K562 (cell line): Measurements from ENCODE around the gene ASMTL. TPM values are rescaled to one million over a fixed set of nuclear protein-coding genes. Genes with fewer than 3 reads are reported as not detected.

Experiments
- ATF1 ChIP-seq, 2 experiments: fragments of 450-650 bp in 1 of 2; IDR thresholded peaks; 2 replicates each; pipeline ENCODE4 v1.6.1; 2016; ENCODE audit warnings: missing compliant biosample characterization in 1 of 2, missing genetic modification characterization in 1 of 2
- CBX3 ChIP-seq, 2 experiments: IDR thresholded peaks; 1 replicate in 1 of 2; 2 replicates in 1 of 2; pipeline ENCODE4 v1.6.1; 2012; ENCODE audit warnings: inconsistent platforms in 2 of 2, low read length in 2 of 2, borderline replicate concordance in 1 of 2, control low read depth in 1 of 2
- FOXK2 ChIP-seq, 2 experiments: fragments of 450-650 bp; IDR thresholded peaks in 1 of 2; conservative IDR thresholded peaks in 1 of 2; 2 replicates each; pipeline ENCODE4 v1.6.1; 2016; ENCODE audit warnings: low read depth in 2 of 2, mild to moderate bottlenecking in 1 of 2
- FOXM1 ChIP-seq, 2 experiments: fragments of 450-650 bp in 1 of 2; sonication (generic) in 1 of 2; formaldehyde crosslinking in 1 of 2; IDR thresholded peaks; 2 replicates each; pipeline versions ENCODE4 v1.6.1 to v1.9.0; 2017 to 2022; ENCODE audit warnings: low read depth in 2 of 2, mild to moderate bottlenecking in 2 of 2, missing genetic modification reagents in 1 of 2, moderate library complexity in 1 of 2
- GABPA ChIP-seq: fragments of 200-800 bp; sonication (Bioruptor generic); conservative IDR thresholded peaks from 2 replicates; pipeline ENCODE4 v1.6.1; 2016; ENCODE audit warnings: low read depth, missing genetic modification characterization, missing compliant biosample characterization
- ID3 ChIP-seq, 2 experiments: fragments of 250-450 bp in 1 of 2; fragments of 450-650 bp in 1 of 2; sonication (Bioruptor Pico) in 1 of 2; IDR thresholded peaks; 2 replicates each; pipeline versions ENCODE4 v1.6.1 to v1.8.0; 2016 to 2021; ENCODE audit warnings: mild to moderate bottlenecking in 2 of 2, moderate library complexity in 2 of 2, missing compliant biosample characterization in 1 of 2, missing genetic modification characterization in 1 of 2
- JUND ChIP-seq, 2 experiments: IDR thresholded peaks; 2 replicates in 1 of 2; 3 replicates in 1 of 2; pipeline ENCODE4 v1.6.1; 2011; ENCODE audit warnings: borderline replicate concordance in 2 of 2, low read depth in 2 of 2, low read length in 2 of 2, improper control_type of control experiment in 1 of 2, missing biosample characterization in 1 of 2, missing genetic modification characterization in 1 of 2, missing genetic modification reagents in 1 of 2
- MAFG ChIP-seq: fragments of 450-650 bp; conservative IDR thresholded peaks from 2 replicates; pipeline ENCODE4 v1.6.1; 2016; ENCODE audit warnings: missing genetic modification characterization, missing compliant biosample characterization
- MCM3 ChIP-seq: fragments of 450-650 bp; IDR thresholded peaks from 2 replicates; pipeline ENCODE4 v1.6.1; 2016
- MEIS2 ChIP-seq: fragments of 450-650 bp; IDR thresholded peaks from 2 replicates; pipeline ENCODE4 v1.6.1; 2014; ENCODE audit warnings: mild to moderate bottlenecking; ENCODE audit not compliant: partially characterized antibody
- MYC ChIP-seq, 2 experiments: fragments of 250-450 bp in 1 of 2; sonication (Bioruptor Pico) in 1 of 2; IDR thresholded peaks; 2 replicates each; pipeline versions ENCODE4 v1.5.1 to v1.6.1; 2012 to 2021; ENCODE audit warnings: low read depth in 2 of 2, borderline replicate concordance in 1 of 2, improper control_type of control experiment in 1 of 2, low read length in 1 of 2, mild to moderate bottlenecking in 1 of 2, moderate library complexity in 1 of 2
- NEUROD1 ChIP-seq: fragments of 150-350 bp; IDR thresholded peaks from 2 replicates; pipeline ENCODE4 v1.6.1; 2014; ENCODE audit warnings: borderline replicate concordance, low read length, low read depth; ENCODE audit not compliant: partially characterized antibody
- POLR2H ChIP-seq: IDR thresholded peaks from 2 replicates; pipeline ENCODE4 v1.6.1; 2016; ENCODE audit warnings: missing genetic modification characterization, low read depth, mild to moderate bottlenecking, control low read depth, missing compliant biosample characterization, moderate library complexity
- RBM34 ChIP-seq: fragments of 200-400 bp; formaldehyde crosslinking; IDR thresholded peaks from 2 replicates; pipeline ENCODE4 v1.6.1; 2018; ENCODE audit warnings: low read length, borderline replicate concordance; ENCODE audit not compliant: insufficient read depth
- RCOR1 ChIP-seq, 2 experiments: IDR thresholded peaks; 2 replicates each; pipeline ENCODE4 v1.6.1; 2012; ENCODE audit warnings: low read depth in 2 of 2, low read length in 2 of 2, borderline replicate concordance in 1 of 2, improper control_type of control experiment in 1 of 2
- RNF2 ChIP-seq: sonication (generic); IDR thresholded peaks from 2 replicates; pipeline ENCODE4 v1.6.1; 2016
- SMAD4 ChIP-seq: fragments of 250-450 bp; sonication (Bioruptor Pico); conservative IDR thresholded peaks from 2 replicates; pipeline ENCODE4 v1.8.0; 2021; ENCODE audit warnings: inconsistent platforms, mild to moderate bottlenecking, moderate library complexity
- TEAD4 ChIP-seq, 2 experiments: sonication (generic) in 1 of 2; formaldehyde crosslinking in 1 of 2; IDR thresholded peaks; 2 replicates each; pipeline versions ENCODE4 v1.6.1 to v1.8.0; 2012 to 2022; ENCODE audit warnings: borderline replicate concordance in 1 of 2, inconsistent platforms in 1 of 2, low read length in 1 of 2, mild to moderate bottlenecking in 1 of 2, missing genetic modification reagents in 1 of 2
- ZNF384 ChIP-seq: IDR thresholded peaks from 2 replicates; pipeline ENCODE4 v1.6.1; 2012; ENCODE audit warnings: low read depth, low read length, improper control_type of control experiment
- ZNF77 ChIP-seq: fragments of 250-450 bp; sonication (Bioruptor Pico); IDR thresholded peaks from 2 replicates; pipeline ENCODE4 v1.5.0; 2020
- polyA plus RNA-seq, 8 experiments: library from polyadenylated mRNA; depleted of rRNA in 4 of 8; stranded (reverse) in 5 of 8; unstranded in 3 of 8; fragments of >200 nt; fragmentation: Nextera tagmentation in 2 of 8; fragmentation: Illumina TruSeq in 1 of 8; extraction: Ambion mirVana in 2 of 8; extraction: Trizol in 1 of 8; gene quantifications; 2 replicates each; pipeline versions ENCODE4 v1.2.1 to v1.2.3, GENCODE V29; 2011 to 2014; ENCODE audit warnings: inconsistent platforms in 1 of 8, missing spikeins in 1 of 8
- total RNA-seq, 7 experiments: library from RNA; depleted of rRNA in 6 of 7; stranded (reverse); fragments of >200 nt in 6 of 7; fragmentation: Illumina TruSeq in 2 of 7; extraction: Trizol in 2 of 7; gene quantifications; 2 replicates each; pipeline versions ENCODE4 v1.2.1 to v1.2.3, GENCODE V29; 2011 to 2021; ENCODE audit warnings: low replicate concordance in 1 of 7
- TF ChIP-seq, protein P1 (sequence below), 2 experiments: fragments of 200-800 bp in 1 of 2; sonication (Bioruptor generic) in 1 of 2; sonication (generic) in 1 of 2; formaldehyde crosslinking in 1 of 2; IDR thresholded peaks in 1 of 2; conservative IDR thresholded peaks in 1 of 2; 2 replicates each; pipeline versions ENCODE4 v1.5.0 to v1.6.1; 2016 to 2020; ENCODE audit warnings: missing compliant biosample characterization in 1 of 2, missing genetic modification characterization in 1 of 2, missing genetic modification reagents in 1 of 2

The ASMTL gene
- total and polyA plus RNA-seq, 9 of the 15 experiments (the other 6 are each of a cell fraction or from before 2014, with no cell fraction given) = 0.56 to 20.6 (median 7.6) TPM

GRCh38 chrX:1481636-1482529, 29.2 kb upstream of the ASMTL start (continued):
- TF ChIP-seq TEAD4 (IDR thresholded peaks at IDR 0.05; ENCODE audit: low read length) = peak; percentile 45; the same call in 1 of the 2 replicates
- TF ChIP-seq TEAD4 (CRISPR knock-in tag; IDR thresholded peaks at IDR 0.05; ENCODE audit: borderline replicate concordance) = no peak
- TF ChIP-seq ID3 (CRISPR knock-in tag; IDR thresholded peaks at IDR 0.05) = no peak
- 0 out of 2 replicates have a peak, but pooled peaks have one; percentile 10 for TF ChIP-seq ID3 (tag; IDR thresholded peaks at IDR 0.05)
- peak; percentile 91 for TF ChIP-seq JUND (IDR thresholded peaks at IDR 0.05; ENCODE audit: borderline replicate concordance, low read depth, low read length)
- peak; percentile 81; the same call in 1 of the 3 replicates for TF ChIP-seq JUND (tag; IDR thresholded peaks at IDR 0.05; ENCODE audit: borderline replicate concordance, low read depth, low read length)
- peak; percentile 40 to 42; a peak in 2 of 4 replicates for TF ChIP-seq FOXK2 (conservative IDR thresholded peaks at IDR 0.05 in 1 of 2, IDR thresholded peaks at IDR 0.05 in 1 of 2; ENCODE audit: low read depth in 2 of 2)
- TF ChIP-seq CBX3 (IDR thresholded peaks at IDR 0.05; ENCODE audit: borderline replicate concordance in 1 of 2, low read length in 2 of 2) = peak in 1 of 2 experiments; percentile 17; a peak in 1 of 3 replicates
- TF ChIP-seq, protein P1, sequence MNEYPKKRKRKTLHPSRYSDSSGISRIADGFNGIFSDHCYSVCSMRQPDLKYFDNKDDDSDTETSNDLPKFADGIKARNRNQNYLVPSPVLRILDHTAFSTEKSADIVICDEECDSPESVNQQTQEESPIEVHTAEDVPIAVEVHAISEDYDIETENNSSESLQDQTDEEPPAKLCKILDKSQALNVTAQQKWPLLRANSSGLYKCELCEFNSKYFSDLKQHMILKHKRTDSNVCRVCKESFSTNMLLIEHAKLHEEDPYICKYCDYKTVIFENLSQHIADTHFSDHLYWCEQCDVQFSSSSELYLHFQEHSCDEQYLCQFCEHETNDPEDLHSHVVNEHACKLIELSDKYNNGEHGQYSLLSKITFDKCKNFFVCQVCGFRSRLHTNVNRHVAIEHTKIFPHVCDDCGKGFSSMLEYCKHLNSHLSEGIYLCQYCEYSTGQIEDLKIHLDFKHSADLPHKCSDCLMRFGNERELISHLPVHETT (CRISPR knock-in tag; conservative IDR thresholded peaks at IDR 0.05 in 1 of 2, IDR thresholded peaks at IDR 0.05 in 1 of 2) = 0 out of 4 replicates have a peak, but pooled peaks of 1 of the 2 experiments have one; percentile 24
- TF ChIP-seq MAFG (tag) = peak; percentile 34; the same call in 1 of the 2 replicates
- no peak for TF ChIP-seq RBM34
- TF ChIP-seq RCOR1 (IDR thresholded peaks at IDR 0.05; ENCODE audit: borderline replicate concordance in 1 of 2, low read depth in 2 of 2, low read length in 2 of 2) = peak in 1 of 2 experiments; percentile 92; a peak in 2 of 4 replicates
- TF ChIP-seq NEUROD1 = peak; percentile 48
- TF ChIP-seq RNF2 = peak; percentile 91
- no peak for TF ChIP-seq MCM3
- 0 out of 2 replicates have a peak, but pooled peaks have one; percentile 16 for TF ChIP-seq GABPA (tag)
- peak; percentile 19 for TF ChIP-seq MEIS2
- peak; percentile 76 for TF ChIP-seq POLR2H
- peak; percentile 83 for TF ChIP-seq MYC (IDR thresholded peaks at IDR 0.05; ENCODE audit: low read depth, low read length)
- TF ChIP-seq MYC (CRISPR knock-in tag; IDR thresholded peaks at IDR 0.05; ENCODE audit: borderline replicate concordance, low read depth) = no peak
- 0 out of 2 replicates have a peak, but pooled peaks have one; percentile 11 for TF ChIP-seq ZNF384
- peak; percentile 22; the same call in 1 of the 2 replicates for TF ChIP-seq FOXM1 (IDR thresholded peaks at IDR 0.05; ENCODE audit: low read depth)
- no peak for TF ChIP-seq FOXM1 (CRISPR knock-in tag; IDR thresholded peaks at IDR 0.05; ENCODE audit: low read depth)
- TF ChIP-seq ATF1 (CRISPR knock-in tag; IDR thresholded peaks at IDR 0.05) = no peak
- peak; percentile 52; the same call in 1 of the 2 replicates for TF ChIP-seq ATF1 (tag; IDR thresholded peaks at IDR 0.05)
- TF ChIP-seq ZNF77 = no peak
- TF ChIP-seq SMAD4 (CRISPR knock-in tag) = peak; percentile 60
